ENCODE results near the gene TNK1.

The TNK1 gene

DNA sequence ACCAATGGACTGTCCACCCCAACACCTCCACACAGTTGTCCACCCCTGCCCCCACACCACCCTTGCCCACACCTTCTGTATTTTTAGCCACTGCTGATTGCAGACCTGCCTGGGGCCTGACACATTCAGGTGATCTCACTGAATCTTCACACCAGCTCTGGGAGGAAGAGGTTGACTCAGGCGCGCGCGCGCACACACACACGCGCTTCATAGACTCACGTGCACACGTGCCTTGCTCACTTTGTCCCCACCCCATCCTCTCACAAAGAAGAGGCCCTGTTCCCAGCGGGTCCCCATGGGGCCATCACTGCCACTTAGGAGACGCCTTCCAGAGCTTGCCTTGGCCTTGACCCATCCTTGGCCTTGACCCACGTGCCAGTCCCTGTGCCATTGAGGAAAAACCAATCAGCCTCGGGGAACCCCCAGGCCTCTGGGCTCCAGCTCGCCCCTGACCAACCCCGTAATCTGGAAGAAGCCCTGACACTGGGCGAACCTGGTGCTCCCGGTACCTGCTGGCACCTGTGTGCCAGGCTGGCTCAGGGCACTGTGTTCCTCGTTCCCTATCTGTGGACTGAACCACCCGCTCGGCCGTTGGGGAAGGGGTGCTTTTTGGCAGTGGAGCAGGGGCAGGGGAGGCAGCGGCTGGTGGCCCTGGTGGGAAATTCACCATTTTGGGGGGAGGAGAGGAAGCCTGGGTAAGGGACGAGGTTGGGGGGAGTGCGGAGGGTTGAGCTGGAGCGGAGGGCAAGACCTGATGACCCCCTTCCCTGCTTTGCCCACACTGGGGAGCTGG, 29.9 kb downstream of the TNK1 start:
- DNase-seq (ENCODE audit: low read depth, low spot score), result no peak

DNA sequence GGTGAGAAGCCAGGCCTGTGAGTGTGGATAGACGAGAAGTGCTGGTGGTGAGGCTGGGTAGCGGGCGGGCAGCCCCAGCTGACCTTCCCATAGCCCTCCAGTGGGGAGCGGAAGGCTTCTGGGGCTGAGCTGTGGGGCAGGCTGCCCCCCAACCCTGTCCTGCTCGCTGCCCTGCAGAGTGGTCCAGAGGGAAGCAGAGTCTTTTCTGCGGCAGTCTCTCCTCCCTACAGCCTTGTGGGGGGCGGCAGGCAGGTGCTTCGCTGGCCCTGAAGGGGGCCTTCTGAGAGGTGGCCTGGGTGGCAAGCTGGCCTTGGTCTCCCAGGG, 30.5 kb downstream of the TNK1 start:
- DNase-seq (ENCODE audit: low read depth, low spot score), result no peak

DNA sequence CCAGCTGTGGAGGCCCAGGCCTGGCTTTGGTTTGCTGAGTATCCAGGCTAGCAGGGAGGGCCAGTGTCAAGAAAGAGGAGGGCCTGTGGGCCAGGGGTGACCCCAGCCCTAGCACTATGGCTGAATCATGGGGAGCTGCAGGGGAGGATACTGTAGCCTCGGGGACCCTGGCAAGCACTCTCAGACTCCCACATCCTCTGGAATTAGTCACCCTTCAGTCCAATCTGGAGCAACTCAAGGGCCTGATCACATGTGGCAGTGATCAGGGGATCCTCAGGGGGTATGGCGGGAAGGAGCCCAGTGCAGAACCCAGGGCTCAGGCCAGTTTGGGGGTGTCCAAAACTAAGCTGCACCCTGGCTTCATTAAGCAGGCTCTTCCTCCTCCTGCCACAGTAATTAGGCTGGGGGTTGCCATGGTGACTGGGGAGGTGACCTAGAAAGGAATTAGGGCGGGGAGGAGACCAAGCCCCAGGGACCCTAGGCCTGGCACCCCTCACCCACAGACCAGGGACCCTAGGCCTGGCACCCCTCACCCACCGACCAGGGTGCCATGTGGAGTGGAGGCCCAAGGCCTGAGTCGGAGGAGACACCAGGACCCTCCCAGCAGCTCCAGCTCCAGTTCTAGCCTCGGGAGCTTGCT, 32.6 kb downstream of the TNK1 start:
- DNase-seq (ENCODE audit: low read depth, low spot score), result no peak

DNA sequence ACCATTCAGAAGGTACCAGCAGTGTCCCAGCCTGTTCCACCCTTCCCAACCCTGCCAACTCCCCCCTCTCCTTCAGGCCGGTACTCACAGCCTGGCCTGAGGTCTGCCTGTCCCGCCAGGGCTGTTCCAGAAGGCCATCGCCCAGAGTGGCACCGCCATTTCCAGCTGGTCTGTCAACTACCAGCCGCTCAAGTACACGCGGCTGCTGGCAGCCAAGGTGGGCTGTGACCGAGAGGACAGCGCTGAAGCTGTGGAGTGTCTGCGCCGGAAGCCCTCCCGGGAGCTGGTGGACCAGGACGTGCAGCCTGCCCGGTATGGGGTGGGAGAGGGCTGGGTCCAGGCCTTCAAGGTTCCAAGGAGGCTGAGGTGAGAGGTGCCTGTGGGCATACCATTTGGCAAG, 33.9 kb downstream of the TNK1 start:
- DNase-seq (ENCODE audit: low read depth, low spot score), result no peak

DNA sequence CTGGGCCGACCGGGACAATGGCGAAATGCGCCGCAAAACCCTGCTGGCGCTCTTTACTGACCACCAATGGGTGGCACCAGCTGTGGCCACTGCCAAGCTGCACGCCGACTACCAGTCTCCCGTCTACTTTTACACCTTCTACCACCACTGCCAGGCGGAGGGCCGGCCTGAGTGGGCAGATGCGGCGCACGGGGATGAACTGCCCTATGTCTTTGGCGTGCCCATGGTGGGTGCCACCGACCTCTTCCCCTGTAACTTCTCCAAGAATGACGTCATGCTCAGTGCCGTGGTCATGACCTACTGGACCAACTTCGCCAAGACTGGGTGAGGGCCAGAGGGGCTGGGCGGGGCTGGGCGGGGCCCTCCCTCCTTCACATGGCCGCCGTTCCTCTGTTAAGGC, 34.9 kb downstream of the TNK1 start:
- no peak for DNase-seq (ENCODE audit: low read depth, low spot score)

DNA sequence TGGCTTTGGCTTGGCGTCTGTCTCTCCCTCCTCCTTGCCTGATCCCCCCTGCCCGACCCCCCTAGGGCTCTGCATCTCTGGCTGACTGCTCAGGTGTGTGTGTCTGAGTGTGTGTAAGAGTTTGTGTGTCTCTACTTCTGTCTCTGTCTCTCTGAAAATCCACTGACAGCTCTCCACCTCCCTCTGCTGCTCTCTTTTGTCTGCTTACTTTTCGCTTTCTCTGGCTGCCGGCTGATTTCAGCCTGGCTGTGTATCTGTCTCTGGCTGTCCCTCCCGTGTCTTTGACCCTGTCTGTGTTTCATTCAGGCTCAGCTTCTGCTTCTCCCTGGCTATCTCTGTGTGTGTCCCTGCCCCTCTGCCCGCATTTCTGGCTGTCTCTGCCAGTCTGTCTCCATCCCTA, 35.4 kb downstream of the TNK1 start:
- no peak for DNase-seq (ENCODE audit: low read depth, low spot score)

DNA sequence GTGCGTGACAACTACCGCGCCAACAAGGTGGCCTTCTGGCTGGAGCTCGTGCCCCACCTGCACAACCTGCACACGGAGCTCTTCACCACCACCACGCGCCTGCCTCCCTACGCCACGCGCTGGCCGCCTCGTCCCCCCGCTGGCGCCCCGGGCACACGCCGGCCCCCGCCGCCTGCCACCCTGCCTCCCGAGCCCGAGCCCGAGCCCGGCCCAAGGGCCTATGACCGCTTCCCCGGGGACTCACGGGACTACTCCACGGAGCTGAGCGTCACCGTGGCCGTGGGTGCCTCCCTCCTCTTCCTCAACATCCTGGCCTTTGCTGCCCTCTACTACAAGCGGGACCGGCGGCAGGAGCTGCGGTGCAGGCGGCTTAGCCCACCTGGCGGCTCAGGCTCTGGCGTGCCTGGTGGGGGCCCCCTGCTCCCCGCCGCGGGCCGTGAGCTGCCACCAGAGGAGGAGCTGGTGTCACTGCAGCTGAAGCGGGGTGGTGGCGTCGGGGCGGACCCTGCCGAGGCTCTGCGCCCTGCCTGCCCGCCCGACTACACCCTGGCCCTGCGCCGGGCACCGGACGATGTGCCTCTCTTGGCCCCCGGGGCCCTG, 36.3 kb downstream of the TNK1 start:
- DNase-seq (ENCODE audit: low read depth, low spot score), result no peak

DNA sequence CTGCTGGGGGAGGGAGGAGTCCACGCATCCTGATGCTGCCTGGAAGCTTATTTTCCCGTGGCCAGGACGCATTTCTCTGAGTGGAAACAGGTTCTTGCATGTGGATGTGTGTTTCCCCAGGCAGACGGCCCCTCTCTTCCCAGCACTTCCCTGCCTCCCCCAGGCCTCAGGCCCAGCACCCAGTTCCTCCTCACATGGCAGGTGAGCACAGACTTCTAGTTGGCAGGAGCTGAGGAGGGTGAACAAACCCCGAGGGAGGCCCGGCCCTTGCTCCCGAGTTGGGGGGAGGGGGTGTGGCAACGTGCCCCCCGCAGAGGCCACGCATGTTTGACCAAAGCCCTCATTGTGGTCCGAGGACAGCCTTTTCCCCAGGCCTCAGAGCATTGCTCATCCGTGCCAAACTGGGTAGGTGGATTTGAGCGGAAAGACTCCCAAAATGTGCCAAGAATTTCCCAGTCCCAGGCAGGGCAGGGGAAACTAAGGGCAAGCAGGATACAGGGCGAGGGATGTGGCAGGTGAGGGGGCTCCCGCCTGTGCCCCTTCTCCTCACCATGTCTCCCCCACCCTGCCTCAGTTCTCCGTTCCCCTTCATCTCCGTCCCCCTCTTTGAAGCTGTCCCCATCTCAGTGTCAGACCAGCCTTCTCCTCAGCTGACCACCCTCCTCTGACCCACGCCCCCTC, 37.7 kb downstream of the TNK1 start:
- DNase-seq (ENCODE audit: low read depth, low spot score), result no peak

DNA sequence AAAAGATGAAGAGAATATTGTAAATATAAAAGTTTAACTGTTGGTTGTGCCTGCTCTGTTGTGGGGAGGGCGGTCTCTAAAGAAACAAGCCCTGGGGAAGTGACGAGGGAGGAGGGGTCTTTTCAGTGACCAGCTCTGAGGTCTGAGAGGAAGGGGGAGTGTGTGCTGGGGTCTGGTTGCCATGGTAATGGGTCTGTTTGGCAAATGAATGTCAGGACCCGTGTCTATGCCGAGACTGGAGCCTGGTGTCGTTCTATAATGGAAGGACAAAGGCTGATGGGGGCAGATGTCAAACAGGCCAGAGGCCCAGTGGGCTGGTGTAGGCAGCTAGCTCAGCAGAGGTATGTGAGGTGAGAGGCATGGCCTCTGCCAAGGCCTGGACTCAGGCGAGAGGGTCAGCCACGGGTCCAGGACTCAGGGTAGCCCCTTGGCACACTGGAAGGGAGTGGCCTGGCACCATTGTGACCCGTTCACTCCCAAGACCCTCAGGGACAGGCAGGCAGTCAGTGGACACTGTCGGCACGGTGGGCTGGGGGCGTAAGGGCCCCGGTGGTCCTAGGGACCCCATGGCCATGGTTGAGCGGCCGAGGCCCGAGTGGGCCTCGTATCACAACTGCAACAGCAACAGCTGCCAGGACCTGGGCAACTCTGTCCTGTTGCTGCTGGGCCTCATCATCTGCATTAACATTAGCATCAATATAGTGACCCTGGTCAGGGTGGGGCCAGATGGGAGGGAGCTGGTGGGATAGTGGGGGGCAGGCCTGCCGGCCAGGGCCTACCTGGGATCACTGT, 39.1 kb downstream of the TNK1 start, which contains the start of gene SPEM1:
TSS of gene SPEM1 (plus strand) at position 506 of the 792 bp plus-strand sequence. CDS start at position 567, 61 bp downstream.
- DNase-seq (ENCODE audit: low read depth, low spot score), result no peak

DNA sequence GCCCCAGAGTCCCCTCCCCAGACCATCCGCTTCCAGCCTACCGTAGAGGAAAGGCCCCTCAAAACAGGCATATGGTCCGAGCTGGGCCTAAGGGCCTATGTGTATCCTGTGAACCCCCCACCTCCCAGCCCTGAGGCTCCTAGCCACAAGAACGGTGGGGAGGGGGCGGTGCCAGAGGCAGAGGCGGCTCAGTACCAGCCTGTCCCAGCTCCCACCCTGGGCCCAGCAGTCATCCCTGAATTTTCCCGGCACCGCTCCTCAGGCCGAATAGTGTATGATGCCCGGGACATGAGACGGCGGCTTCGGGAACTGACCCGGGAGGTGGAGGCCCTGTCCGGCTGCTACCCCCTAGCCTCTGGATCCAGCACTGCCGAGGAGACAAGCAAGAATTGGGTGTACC, 40.3 kb downstream of the TNK1 start:
- no peak for DNase-seq (ENCODE audit: low read depth, low spot score)

DNA sequence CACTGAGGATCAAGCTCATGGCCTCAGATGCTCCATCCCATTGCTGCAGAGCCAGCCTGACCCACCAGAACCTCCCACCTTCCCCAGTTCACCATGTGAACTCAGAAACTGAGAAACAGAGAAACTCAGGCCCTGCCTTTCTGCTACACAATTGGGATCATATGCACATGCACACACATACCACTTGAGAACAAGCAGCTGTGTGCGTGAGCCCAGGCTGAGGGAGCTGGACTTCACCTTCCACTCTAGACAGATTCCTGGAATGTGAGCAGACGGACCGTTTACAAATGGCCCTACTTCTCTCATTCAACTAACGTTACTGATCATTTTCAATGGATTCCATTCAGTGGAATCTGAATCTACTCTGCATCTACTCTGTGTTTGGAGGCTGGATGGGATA, 42.8 kb downstream of the TNK1 start:
- no peak for DNase-seq (ENCODE audit: low read depth, low spot score)

DNA sequence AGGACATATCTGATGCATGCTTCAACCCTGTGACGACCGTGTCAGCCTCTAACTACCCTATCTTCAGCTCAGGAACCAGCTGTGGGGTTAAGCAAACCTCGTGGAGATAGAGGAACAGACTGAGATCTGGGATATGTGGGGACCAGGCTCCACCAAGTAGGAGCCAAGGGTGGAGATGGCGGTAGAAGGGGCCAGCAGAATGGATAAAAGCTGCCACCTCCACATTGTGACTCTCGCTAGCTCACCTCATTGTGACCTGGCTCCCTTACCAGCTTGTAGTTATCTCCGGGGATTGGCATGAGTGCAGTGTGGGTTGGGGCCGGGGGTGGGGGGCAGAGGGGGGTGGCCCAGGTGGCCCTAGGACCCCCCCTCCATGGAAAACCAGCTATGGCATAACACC, 44.4 kb downstream of the TNK1 start, which contains the start of gene SPEM2:
TSS of gene SPEM2 (plus strand) at position 301 of the 400 bp plus-strand sequence. CDS start at position 374, 73 bp downstream.
- DNase-seq (ENCODE audit: low read depth, low spot score), result no peak

DNA sequence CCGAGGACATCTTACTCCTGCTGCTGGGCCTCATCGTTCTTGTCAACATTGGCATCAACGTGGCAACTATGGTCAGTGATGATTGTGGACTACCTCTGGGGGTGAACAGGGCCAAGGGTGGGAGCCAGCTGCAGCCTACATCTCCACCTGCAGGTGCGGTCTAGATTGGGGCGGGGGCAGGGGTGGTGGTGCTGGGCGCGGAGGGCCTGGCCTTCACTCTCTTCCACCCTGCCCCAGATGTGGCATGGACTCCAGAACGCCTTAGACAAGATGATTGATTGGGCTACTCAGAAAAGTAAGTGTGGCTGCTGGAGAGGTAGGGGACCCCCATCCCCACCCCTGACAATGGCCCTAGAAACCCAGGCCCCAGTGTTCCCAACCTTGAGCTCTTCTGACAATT, 44.9 kb downstream of the TNK1 start:
- no peak for DNase-seq (ENCODE audit: low read depth, low spot score)

DNA sequence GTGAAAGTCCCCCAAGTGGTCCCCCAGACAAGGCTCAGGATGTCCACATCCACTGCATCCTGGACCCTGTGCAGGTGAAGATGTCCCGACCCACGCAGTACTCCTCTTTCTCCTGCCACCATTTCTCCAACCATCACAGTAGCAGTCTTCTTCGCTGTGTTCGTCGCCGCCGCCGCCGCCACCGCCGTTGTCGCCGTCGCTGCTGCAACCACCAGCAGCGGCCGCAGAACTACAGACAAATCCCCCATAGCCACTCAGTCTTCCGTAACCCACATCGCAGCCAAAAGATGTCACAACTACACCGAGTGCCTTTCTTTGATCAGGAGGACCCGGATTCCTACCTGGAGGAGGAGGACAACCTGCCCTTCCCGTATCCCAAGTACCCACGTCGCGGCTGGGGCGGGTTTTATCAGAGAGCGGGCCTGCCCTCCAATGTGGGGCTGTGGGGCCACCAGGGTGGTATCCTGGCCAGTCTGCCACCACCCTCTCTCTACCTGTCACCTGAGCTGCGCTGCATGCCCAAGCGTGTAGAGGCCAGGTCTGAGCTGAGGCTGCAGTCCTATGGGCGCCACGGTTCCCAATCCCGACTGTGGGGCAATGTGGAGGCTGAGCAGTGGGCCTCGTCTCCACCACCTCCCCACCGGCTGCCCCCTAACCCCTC, 45.4 kb downstream of the TNK1 start:
- DNase-seq (ENCODE audit: low read depth, low spot score), result no peak

DNA sequence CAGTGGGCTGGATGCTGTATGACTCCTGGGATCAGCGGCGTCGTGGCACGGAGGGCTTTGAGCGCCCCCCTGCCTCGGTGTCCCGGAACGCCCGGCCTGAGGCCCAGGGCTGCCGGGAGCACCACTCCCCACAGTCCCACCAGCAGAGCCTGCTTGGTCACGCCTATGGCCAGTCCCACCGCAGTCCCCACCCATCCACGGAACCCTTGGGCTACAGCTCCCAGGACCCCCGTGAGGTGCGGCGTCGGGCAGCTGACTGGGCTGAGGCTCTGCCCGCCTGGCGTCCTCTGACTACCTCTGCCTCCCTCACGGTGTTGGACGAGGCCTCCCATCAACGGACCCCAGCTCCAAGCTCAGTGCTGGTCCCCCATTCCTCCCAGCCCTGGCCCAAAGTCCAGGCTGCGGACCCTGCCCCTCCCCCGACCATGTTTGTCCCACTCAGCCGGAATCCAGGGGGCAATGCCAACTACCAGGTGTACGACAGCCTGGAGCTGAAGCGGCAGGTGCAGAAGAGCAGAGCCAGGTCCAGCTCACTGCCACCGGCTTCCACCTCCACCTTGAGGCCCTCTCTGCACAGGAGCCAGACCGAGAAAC, 46.1 kb downstream of the TNK1 start:
- no peak for DNase-seq (ENCODE audit: low read depth, low spot score)

DNA sequence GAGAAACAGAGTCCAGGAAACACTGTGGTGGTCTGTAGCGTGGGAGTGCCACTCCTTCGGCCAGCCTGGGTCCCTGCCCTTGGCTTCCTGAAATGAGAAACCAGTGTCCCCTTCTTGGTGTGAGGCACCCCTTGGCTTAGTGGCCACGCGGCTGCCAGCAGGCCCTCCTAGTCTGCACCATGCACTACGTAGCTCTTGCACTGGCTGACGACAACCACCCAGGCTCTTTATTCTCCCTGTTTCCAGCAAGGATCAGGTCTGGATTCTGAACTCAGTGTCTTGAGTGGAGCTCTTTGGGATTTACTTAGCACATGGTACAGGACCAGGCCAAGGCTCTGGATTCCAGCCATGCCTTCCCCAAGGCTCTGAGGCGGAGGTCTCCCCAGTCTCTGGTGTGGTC, 46.7 kb downstream of the TNK1 start:
- DNase-seq (ENCODE audit: low read depth, low spot score), result no peak

DNA sequence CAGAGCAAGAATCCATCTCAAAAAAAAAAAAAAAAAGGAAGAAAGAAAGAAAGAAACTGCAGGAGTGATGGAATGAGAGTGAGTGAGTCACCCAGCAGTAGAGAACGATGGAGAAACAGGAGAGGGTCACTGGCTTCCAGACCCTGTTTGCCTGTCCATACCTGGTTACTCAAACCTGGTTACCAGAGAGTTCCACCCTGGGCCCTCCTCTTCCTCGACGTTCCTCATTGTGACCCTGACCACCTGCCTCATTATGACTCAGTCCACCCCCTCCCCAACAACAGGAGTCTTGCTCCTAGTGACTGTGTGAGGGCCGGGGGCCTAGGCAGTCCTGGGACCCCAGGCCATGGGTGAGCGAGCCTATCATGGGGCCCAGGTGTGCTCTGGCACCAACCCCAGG, 47.7 kb downstream of the TNK1 start, which contains the start of gene SPEM3:
TSS of gene SPEM3 (plus strand) at position 301 of the 400 bp plus-strand sequence. CDS start at position 347, 46 bp downstream.
- DNase-seq (ENCODE audit: low read depth, low spot score), result no peak

DNA sequence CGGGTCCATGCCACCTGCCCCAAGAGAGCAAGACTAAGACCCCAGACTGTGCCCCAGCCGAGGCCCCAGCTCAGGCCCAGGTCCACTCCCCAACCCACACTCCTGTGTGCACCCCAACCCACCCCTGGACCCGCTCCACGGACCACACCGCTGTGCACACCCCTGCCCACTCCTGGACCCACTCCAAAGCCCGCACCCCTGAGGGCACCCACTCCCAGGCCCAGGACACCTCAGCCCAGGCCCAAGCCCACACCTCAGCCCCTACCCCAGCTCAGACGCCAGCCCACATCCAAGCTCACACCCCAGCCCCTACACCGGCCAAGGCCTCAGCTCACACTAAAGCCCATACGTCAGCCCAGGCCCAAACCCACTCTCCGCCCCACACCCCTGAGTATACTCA, 48.8 kb downstream of the TNK1 start:
- no peak for DNase-seq (ENCODE audit: low read depth, low spot score)

DNA sequence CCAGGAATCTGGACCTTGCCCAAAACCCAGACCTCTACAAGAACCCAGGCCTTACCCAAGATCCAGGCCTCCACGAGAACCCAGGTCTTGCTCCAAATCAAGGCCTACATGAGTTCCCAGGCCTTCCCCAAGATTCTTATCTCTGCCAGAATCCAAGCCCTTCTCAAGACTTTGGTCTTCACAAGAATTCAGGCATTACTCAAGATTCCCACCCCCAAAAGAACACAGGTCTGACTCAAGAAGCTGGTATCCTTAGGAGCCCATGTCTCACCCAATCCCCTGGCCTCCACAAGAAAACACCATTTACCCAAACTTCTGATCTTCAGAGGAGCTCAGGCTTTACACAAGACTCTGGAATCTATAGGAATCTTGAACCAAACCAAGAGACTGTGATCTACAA, 50.3 kb downstream of the TNK1 start:
- DNase-seq (ENCODE audit: low read depth, low spot score), result no peak

DNA sequence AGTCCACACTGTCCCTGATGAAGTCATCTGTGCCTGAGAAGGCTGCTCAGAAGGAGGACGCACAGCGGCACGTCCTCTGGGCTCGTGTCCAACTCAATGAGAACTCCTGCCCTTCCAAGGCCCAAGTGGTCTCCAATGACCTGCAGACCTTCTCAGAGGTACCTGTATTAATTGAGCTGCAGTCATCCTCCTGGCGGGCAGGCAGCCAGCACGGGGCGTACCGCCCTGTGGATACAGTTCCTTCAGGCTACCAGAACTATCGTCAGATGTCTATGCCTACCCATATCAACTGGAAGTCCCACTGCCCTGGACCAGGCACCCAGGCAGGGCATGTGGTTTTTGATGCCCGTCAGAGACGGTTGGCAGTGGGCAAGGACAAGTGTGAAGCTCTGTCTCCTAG, 51.4 kb downstream of the TNK1 start:
- no peak for DNase-seq (ENCODE audit: low read depth, low spot score)

All from brain pericyte (primary cell).